Endodermal cell (in vitro differentiated cells): ENCODE data around the gene TTN. TPM values are rescaled to one million over a fixed set of nuclear protein-coding genes. Genes with fewer than 3 reads are reported as not detected.
"Not testable (repeated sequence)": the region's sequence is repeated elsewhere in the genome, so short reads cannot be mapped to it uniquely, and the experiment has no call there.

Experiments used
- DNase-seq: peaks from one replicate; pipeline ENCODE4 v3.0.0-alpha.2; 2017
- H3K27ac ChIP-seq: 2 replicates; pipeline ENCODE4 v1.5.1; 2013; ENCODE audit warnings: mild to moderate bottlenecking, low read depth, low read length, moderate library complexity
- H3K27me3 ChIP-seq: 2 replicates; pipeline ENCODE4 v1.6.1; 2013; ENCODE audit warnings: mild to moderate bottlenecking, low read length, moderate library complexity; ENCODE audit not compliant: insufficient read depth, control insufficient read depth, poor library complexity, severe bottlenecking
- H3K36me3 ChIP-seq: 2 replicates; pipeline ENCODE4 v1.7.0; 2013; ENCODE audit warnings: mild to moderate bottlenecking, low read length, moderate library complexity; ENCODE audit not compliant: control insufficient read depth, insufficient read depth
- H3K4me1 ChIP-seq: one replicate; pipeline ENCODE4 v1.7.0; 2013; ENCODE audit warnings: low read length; ENCODE audit not compliant: control insufficient read depth, insufficient read depth
- H3K4me3 ChIP-seq: 2 replicates; pipeline ENCODE4 v1.5.1; 2013; ENCODE audit warnings: mild to moderate bottlenecking, low read length, moderate library complexity
- H3K9ac ChIP-seq: 2 replicates; pipeline ENCODE4 v1.6.1; 2013; ENCODE audit warnings: mild to moderate bottlenecking, low read length, moderate library complexity; ENCODE audit not compliant: poor library complexity, severe bottlenecking; ENCODE audit errors: extremely low read depth
- H3K9me3 ChIP-seq: 2 replicates; pipeline ENCODE4 v1.6.1; 2013; ENCODE audit warnings: mild to moderate bottlenecking, low read length, moderate library complexity; ENCODE audit not compliant: control insufficient read depth
- H3K27ac Mint-ChIP-seq: 2 replicates; pipeline ENCODE4 v1.8.0; 2020; ENCODE audit warnings: mixed read lengths
- H3K27me3 Mint-ChIP-seq: 2 replicates; pipeline ENCODE4 v1.8.0; 2021; ENCODE audit warnings: mild to moderate bottlenecking, mixed read lengths; ENCODE audit not compliant: insufficient read depth
- H3K36me3 Mint-ChIP-seq: 2 replicates; pipeline ENCODE4 v1.8.0; 2020; ENCODE audit warnings: low read depth, mixed read lengths
- H3K4me1 Mint-ChIP-seq: 2 replicates; pipeline ENCODE4 v1.8.0; 2020; ENCODE audit warnings: mixed read lengths
- H3K4me3 Mint-ChIP-seq: 2 replicates; pipeline ENCODE4 v1.8.0; 2020; ENCODE audit warnings: mild to moderate bottlenecking, moderate library complexity, mixed read lengths
- H3K9me3 Mint-ChIP-seq: 2 replicates; pipeline ENCODE4 v1.8.0; 2020; ENCODE audit warnings: mild to moderate bottlenecking, mixed read lengths
- WGBS, 2 experiments: methylation state at CpG; one replicate each; pipeline versions ENCODE4 v1.1.5 to v1.1.7; 2013; ENCODE audit warnings: missing lambda C conversion rate in 2 of 2, mixed read lengths in 1 of 2; ENCODE audit not compliant: insufficient coverage in 1 of 2, insufficient read length in 1 of 2; 5-methylcytosine and 5-hydroxymethylcytosine counted together
- total RNA-seq, 2 donors: library from RNA; stranded (reverse); fragmentation: NEBNext Ultra II Directional in 1 of 2; extraction: Animal tissue kit (Norgen Biotek cat#: 25700) in 1 of 2; gene quantifications; 2 replicates in 1 of 2; 3 replicates in 1 of 2; pipeline ENCODE4 v1.2.1, GENCODE V29; 2021
- TF ChIP-seq, protein P1 (sequence below): fragments of 200-600 bp; sonication (generic); conservative IDR thresholded peaks from 2 replicates; pipeline ENCODE4 v1.5.0; 2021; ENCODE audit warnings: antibody characterized with exemption, mild to moderate bottlenecking

The TTN gene
- total RNA-seq, 2 donors from 2014 or later, result 101 to 118 TPM

DNA sequence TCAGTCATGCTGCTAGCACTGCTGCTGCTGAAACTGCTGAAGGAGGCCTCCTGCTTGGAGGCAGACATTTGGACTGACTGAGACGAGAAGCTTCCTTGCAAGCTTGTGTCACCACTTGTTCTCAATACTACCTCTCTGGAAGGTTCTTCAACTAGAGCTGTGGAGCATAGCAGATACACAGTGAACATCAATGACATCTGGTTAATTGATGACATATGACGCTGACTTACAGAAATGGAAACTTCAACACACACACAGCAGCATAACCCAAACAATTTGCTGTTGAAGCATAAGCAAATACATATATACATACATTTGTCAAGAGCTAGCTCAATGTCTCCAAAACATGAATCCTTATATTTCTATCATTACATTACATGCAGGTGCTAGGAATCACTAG, 279.6 kb downstream of the TTN start:
- TF ChIP-seq, protein P1, sequence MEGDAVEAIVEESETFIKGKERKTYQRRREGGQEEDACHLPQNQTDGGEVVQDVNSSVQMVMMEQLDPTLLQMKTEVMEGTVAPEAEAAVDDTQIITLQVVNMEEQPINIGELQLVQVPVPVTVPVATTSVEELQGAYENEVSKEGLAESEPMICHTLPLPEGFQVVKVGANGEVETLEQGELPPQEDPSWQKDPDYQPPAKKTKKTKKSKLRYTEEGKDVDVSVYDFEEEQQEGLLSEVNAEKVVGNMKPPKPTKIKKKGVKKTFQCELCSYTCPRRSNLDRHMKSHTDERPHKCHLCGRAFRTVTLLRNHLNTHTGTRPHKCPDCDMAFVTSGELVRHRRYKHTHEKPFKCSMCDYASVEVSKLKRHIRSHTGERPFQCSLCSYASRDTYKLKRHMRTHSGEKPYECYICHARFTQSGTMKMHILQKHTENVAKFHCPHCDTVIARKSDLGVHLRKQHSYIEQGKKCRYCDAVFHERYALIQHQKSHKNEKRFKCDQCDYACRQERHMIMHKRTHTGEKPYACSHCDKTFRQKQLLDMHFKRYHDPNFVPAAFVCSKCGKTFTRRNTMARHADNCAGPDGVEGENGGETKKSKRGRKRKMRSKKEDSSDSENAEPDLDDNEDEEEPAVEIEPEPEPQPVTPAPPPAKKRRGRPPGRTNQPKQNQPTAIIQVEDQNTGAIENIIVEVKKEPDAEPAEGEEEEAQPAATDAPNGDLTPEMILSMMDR, result no peak
- Histone ChIP-seq H3K27me3 (no peaks in the 10 kb centered on the region), H3K36me3 (peaks cover 60% of the 10 kb centered on the region), H3K4me3 (no peak overlapping the region), H3K9ac (no peak overlapping the region), H3K9me3 (no peaks in the 10 kb centered on the region), H3K4me1 (no peaks in the 10 kb centered on the region), H3K27ac (no peak overlapping the region)
- 90 to 100% methylated on average over 2 of the region's 2 CpGs for WGBS, 2 experiments
- H3K9me3 Mint-ChIP-seq, result peaks cover 11% of the 10 kb centered on the region
- H3K27me3 Mint-ChIP-seq, result no peaks in the 10 kb centered on the region
- H3K27ac Mint-ChIP-seq, result no peak overlapping the region
- peaks cover 71% of the 10 kb centered on the region for H3K36me3 Mint-ChIP-seq
- H3K4me3 Mint-ChIP-seq, result no peak overlapping the region
- H3K4me1 Mint-ChIP-seq, result no peaks in the 10 kb centered on the region
- no peak for DNase-seq

DNA sequence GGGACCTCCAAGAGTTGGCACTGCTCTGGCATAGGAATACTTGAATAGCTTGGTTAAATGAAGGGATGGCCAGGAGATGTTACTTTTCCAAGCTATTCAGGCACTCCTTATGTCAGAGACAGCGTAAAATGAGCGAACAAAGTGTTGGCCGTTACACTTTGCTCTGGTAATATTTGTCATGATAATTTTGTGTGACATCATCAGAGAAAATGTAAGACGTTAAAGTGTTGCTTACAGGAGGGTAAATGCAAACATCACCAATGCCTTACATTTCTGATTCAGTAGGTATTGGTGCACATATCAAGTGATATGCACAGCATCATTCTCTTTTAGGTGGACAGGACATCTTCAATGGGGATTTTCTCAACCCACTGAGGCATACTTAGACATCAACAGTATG, 281.0 kb downstream of the TTN start:
- TF ChIP-seq, protein P1, result no peak
- Mint-ChIP-seq H3K27ac (no peak overlapping the region), H3K9me3 (peaks cover 11% of the 10 kb centered on the region), H3K36me3 (peaks cover 59% of the 10 kb centered on the region), H3K27me3 (no peaks in the 10 kb centered on the region), H3K4me3 (no peak overlapping the region), H3K4me1 (no peaks in the 10 kb centered on the region)
- Histone ChIP-seq H3K4me3 (no peak overlapping the region), H3K36me3 (peaks cover 47% of the 10 kb centered on the region), H3K4me1 (no peaks in the 10 kb centered on the region), H3K27ac (no peak overlapping the region), H3K9me3 (no peaks in the 10 kb centered on the region), H3K9ac (no peak overlapping the region), H3K27me3 (no peaks in the 10 kb centered on the region)
- DNase-seq, result no peak
- 92 to 98% methylated on average over 2 to 4 of the region's 4 CpGs for WGBS, 2 experiments

DNA sequence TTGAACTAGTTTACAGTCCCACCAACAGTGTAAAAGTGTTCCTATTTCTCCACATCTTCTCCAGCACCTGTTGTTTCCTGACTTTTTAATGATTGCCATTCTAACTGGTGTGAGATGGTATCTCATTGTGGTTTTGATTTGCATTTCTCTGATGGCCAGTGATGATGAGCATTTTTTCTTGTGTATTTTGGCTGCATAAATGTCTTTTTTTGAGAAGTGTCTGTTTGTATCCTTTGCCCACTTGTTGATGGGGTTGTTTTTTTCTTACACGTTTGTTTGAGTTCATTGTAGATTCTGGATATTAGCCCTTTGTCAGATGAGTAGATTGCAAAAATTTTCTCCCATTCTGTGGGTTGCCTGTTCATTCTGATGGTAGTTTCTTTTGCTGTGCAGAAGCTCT, 281.8 kb downstream of the TTN start:
- no CpG with 5 or more reads among the region's 1 CpG for WGBS, 2 experiments
- H3K4me1 Mint-ChIP-seq, H3K27me3 ChIP-seq, H3K4me3 ChIP-seq, H3K4me3 Mint-ChIP-seq, H3K27ac Mint-ChIP-seq, H3K27me3 Mint-ChIP-seq, H3K27ac ChIP-seq, H3K4me1 ChIP-seq, DNase-seq, H3K9ac ChIP-seq, H3K9me3 ChIP-seq: not testable (repeated sequence)
- Mint-ChIP-seq H3K36me3 (peaks cover 51% of the 10 kb centered on the region), H3K9me3 (peaks cover 11% of the 10 kb centered on the region)
- H3K36me3 ChIP-seq, result peaks cover 39% of the 10 kb centered on the region

DNA sequence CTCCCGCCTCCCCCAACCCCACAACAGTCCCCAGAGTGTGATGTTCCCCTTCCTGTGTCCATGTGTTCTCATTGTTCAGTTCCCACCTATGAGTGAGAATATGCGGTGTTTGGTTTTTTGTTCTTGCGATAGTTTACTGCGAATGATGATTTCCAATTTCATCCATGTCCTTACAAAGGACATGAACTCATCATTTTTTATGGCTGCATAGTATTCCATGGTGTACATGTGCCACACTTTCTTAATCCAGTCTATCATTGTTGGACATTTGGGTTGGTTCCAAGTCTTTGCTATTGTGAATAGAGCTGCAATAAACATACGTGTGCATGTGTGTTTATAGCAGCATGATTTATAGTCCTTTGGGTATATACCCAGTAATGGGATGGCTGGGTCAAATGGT, 282.2 kb downstream of the TTN start:
- not testable (repeated sequence) for H3K9ac ChIP-seq, H3K4me3 Mint-ChIP-seq, H3K4me1 ChIP-seq, H3K4me3 ChIP-seq, H3K27ac ChIP-seq, H3K27ac Mint-ChIP-seq, H3K27me3 ChIP-seq, H3K9me3 ChIP-seq, H3K4me1 Mint-ChIP-seq, DNase-seq, H3K27me3 Mint-ChIP-seq
- Mint-ChIP-seq H3K9me3 (peaks cover 11% of the 10 kb centered on the region), H3K36me3 (peaks cover 49% of the 10 kb centered on the region)
- H3K36me3 ChIP-seq, result peaks cover 38% of the 10 kb centered on the region
- WGBS, 2 experiments, result 93% methylated on average over 3 of the region's 5 CpGs; no CpG with 5 or more reads in 1 of the 2 experiments
